ENCODE data around the gene LAIR2. TPM values are rescaled to one million over a fixed set of nuclear protein-coding genes. Genes with fewer than 3 reads are reported as not detected.

LAIR2 gene, protein sequence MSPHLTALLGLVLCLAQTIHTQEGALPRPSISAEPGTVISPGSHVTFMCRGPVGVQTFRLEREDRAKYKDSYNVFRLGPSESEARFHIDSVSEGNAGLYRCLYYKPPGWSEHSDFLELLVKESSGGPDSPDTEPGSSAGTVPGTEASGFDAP
- not detected in 5 replicates for total RNA-seq (2022; extraction: Qiagen RNA extraction)

DNA sequence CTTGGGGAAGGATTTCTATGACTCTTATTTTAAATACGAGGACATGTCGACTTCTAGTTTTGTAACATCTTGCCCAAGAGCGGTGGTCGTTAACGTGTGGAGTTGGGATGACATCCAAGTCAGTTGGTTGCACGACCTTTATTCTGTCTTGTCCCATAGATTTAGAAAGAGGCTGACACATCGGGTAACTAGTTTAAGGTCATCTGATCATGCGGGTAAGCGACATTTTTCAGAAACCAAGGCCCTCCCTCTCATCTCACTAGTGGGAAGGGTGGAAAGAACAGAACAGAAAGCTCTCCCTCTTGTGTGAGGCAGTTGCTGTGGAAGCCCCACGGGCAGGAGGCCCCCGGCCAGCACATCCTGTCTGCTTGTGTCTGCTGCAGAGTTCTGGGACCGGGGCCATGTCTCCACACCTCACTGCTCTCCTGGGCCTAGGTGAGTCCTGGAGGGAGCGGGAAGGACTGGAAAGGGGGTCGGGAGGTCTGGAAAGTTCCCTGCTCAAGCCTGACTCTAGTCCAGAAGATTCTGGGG lies at the start of gene LAIR2:
LAIR2 (plus strand) TSS at position 314 of the 531 bp plus-strand sequence; CDS start at position 402, 88 bp downstream.

DNA sequence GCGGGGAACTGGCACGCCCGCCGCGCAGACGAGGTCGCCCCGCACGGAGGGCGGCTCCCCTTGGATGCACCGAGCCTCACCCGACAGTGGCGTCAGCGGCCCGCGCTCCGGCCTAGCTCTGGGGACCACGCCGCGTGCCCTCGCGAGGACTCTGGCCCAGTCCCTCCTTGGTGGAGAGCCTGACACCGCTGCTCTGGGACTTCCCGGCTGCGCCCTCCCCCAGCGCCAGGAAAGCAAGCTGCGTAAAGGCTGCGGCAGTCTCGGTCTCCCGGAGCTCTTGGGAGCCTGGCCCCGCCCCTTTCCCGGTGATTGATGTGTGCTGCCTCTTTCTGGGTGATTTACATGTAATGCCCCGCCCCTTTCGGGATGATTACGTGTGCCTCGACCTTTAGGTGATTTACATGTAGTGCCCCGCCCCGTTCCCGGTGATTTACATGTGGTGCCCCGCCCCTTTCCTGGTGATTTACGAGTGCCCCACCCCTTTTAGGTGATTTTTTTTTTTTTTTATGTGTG lies 39.0 kb upstream of the LAIR2 start, which contains the start of gene LENG9:
LENG9 (minus strand) TSS at position 248 of the 513 bp plus-strand sequence. CDS start 252 bp downstream, outside the sequence.

DNA sequence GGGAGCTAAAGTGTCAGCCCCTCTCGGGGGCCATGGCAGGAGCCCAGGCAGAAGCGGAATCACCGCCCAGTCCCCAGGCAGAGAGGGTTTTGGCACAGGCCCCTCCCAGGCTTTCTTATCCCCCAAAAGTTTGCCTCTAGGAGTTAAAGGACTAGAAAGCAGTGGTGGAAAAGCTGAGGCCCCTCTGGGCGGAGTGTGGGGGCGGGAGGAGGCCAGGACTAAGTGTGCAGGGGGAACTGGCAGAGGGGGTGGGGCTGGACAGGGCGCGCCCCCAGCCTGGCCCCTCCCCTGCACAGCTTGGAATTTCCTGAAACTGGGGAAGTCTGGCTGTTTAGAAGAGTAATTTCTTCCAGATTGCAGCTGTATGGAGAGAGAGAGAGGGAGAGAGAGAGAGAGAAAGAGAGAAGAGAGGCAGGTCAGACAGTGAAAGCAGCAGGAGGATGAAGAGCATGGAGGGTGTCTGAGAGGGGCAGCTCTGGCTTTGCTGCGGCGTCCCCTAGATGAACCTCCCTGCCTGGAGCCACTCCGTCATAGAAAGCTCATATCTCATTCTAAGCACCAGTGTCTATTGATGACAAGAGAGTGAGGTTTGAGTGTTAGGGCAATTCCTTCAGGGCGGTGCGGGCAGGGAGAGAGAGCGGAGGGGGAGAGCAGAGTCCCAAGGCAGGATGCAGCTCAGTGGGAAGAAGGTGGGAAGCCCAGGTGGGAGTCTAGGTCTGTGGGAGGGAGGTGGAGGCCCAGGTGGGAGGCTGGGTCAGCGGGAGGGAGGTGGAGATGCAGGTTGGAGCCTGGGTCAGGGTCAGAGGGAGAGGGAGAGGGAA lies 29.4 kb upstream of the LAIR2 start, which contains the start of gene CDC42EP5:
CDC42EP5 (minus strand) TSS at position 226 of the 821 bp plus-strand sequence. CDS start 7,749 bp downstream, outside the sequence.

Other genes with a start within 250 kb of the LAIR2 start
- gene LILRB5, start 245.6 kb upstream of the LAIR2 start, total RNA-seq (2022; extraction: Qiagen RNA extraction): 0.05 TPM in 2 of 5 replicates, not detected in the others
- gene LILRB2, start 221.7 kb upstream of the LAIR2 start, total RNA-seq (2022; extraction: Qiagen RNA extraction): 0.06 to 0.22 TPM (median 0.08 TPM) in 3 of 5 replicates, not detected in the others
- 0.09 TPM in 1 of 5 replicates, not detected in the others for gene LILRA5, start 189.7 kb upstream of the LAIR2 start, total RNA-seq (2022; extraction: Qiagen RNA extraction)
- not detected in 5 replicates for gene LILRA4, start 163.7 kb upstream of the LAIR2 start, total RNA-seq (2022; extraction: Qiagen RNA extraction)
- not detected in 5 replicates for gene LAIR1, start 137.9 kb upstream of the LAIR2 start, total RNA-seq (2022; extraction: Qiagen RNA extraction)
- 0.09 to 0.31 TPM (median 0.16 TPM) in 5 replicates for gene TTYH1, start 87.4 kb upstream of the LAIR2 start, total RNA-seq (2022; extraction: Qiagen RNA extraction)
- 84.3 to 121 TPM (median 105 TPM) in 5 replicates for gene LENG8, start 53.6 kb upstream of the LAIR2 start, total RNA-seq (2022; extraction: Qiagen RNA extraction)
- 4.7 to 7.9 TPM (median 6.6 TPM) in 5 replicates for gene LENG9, start 39.1 kb upstream of the LAIR2 start, total RNA-seq (2022; extraction: Qiagen RNA extraction)
- 0.38 TPM in 1 of 5 replicates, not detected in the others for gene CDC42EP5, start 29.5 kb upstream of the LAIR2 start, total RNA-seq (2022; extraction: Qiagen RNA extraction)
- 0.03 TPM in 1 of 5 replicates, not detected in the others for gene LILRA2, start 71.0 kb downstream of the LAIR2 start, total RNA-seq (2022; extraction: Qiagen RNA extraction)
- gene LILRA1, start 90.8 kb downstream of the LAIR2 start, total RNA-seq (2022; extraction: Qiagen RNA extraction): not detected in 5 replicates
- 0.02 TPM in 1 of 5 replicates, not detected in the others for gene LILRB1, start 127.7 kb downstream of the LAIR2 start, total RNA-seq (2022; extraction: Qiagen RNA extraction)
- gene LILRB4, start 160.2 kb downstream of the LAIR2 start, total RNA-seq (2022; extraction: Qiagen RNA extraction): not detected in 5 replicates
- not detected in 5 replicates for gene KIR3DL3, start 221.6 kb downstream of the LAIR2 start, total RNA-seq (2022; extraction: Qiagen RNA extraction)
- gene KIR2DL3, start 235.7 kb downstream of the LAIR2 start, total RNA-seq (2022; extraction: Qiagen RNA extraction): not detected in 5 replicates

All from A549 treated with Hydrocortisone at 1 μM for 4 hours (cell line).